PC-9 (cell line): ENCODE measurements around the gene CLRN2. TPM values are rescaled to one million over a fixed set of nuclear protein-coding genes. Genes with fewer than 3 reads are reported as not detected.

Experiments used
- BruUV-seq: library from RNA; stranded (reverse); fragments of 400-500 nt; replicated peaks from 2 replicates; lab custom pipeline; 2021; lab: Mats Ljungman, UMichigan
- CTCF ChIA-PET: fragments of 300-600 bp; sonication (Branson Sonifier 250); formaldehyde crosslinking; loops from one replicate; lab custom pipeline; 2022; ENCODE audit warnings: antibody characterized with exemption; lab: Charles Lee
- POLR2A ChIA-PET: fragments of 300-600 bp; sonication (Branson Sonifier 250); formaldehyde crosslinking; loops from one replicate; lab custom pipeline; 2022; ENCODE audit warnings: antibody characterized with exemption; ENCODE audit not compliant: unreplicated experiment; lab: Charles Lee
- DNase-seq, 2 experiments: peaks; one replicate each; pipeline versions ENCODE4 v3.0.0 to v3.0.0-alpha.2; 2015 to 2022; ENCODE audit warnings: mixed read lengths in 1 of 2
- H2AFZ ChIP-seq: fragments of 200-600 bp; sonication (generic); 2 replicates; pipeline ENCODE4 v1.8.1; 2017; ENCODE audit warnings: antibody characterized with exemption
- H3F3A ChIP-seq: fragments of 200-600 bp; sonication (generic); 2 replicates; pipeline ENCODE4 v1.8.1; 2017; ENCODE audit warnings: antibody characterized with exemption, mild to moderate bottlenecking, low read depth; ENCODE audit not compliant: insufficient read depth
- H3K27ac ChIP-seq: fragments of 200-600 bp; sonication (generic); 2 replicates; pipeline ENCODE4 v1.6.1; 2016; ENCODE audit warnings: mixed run types
- H3K27me3 ChIP-seq: fragments of 200-600 bp; sonication (generic); 2 replicates; pipeline ENCODE4 v1.6.1; 2016; ENCODE audit warnings: low read depth, mixed run types; ENCODE audit not compliant: insufficient read depth
- H3K36me3 ChIP-seq: fragments of 200-600 bp; sonication (generic); 2 replicates; pipeline ENCODE4 v1.6.1; 2016; ENCODE audit warnings: low read depth, mixed run types
- H3K4me1 ChIP-seq: fragments of 200-600 bp; sonication (generic); replicated peaks from 2 replicates; pipeline ENCODE4 v1.6.1; 2016; ENCODE audit warnings: mixed run types; ENCODE audit not compliant: insufficient read depth
- H3K4me2 ChIP-seq: fragments of 200-600 bp; sonication (generic); 2 replicates; pipeline ENCODE4 v1.6.1; 2017; ENCODE audit warnings: mixed run types
- H3K4me3 ChIP-seq: fragments of 200-600 bp; sonication (generic); 2 replicates; pipeline ENCODE4 v1.6.1; 2016; ENCODE audit warnings: mixed run types
- H3K79me2 ChIP-seq: fragments of 200-600 bp; sonication (generic); 2 replicates; pipeline ENCODE4 v1.6.1; 2017; ENCODE audit warnings: low read depth, mixed run types
- H3K9me2 ChIP-seq: fragments of 200-600 bp; sonication (generic); 2 replicates; pipeline ENCODE4 v1.8.1; 2017; ENCODE audit warnings: mild to moderate bottlenecking; ENCODE audit not compliant: insufficient read depth
- H3K9me3 ChIP-seq: fragments of 200-600 bp; sonication (generic); 2 replicates; pipeline ENCODE4 v1.8.1; 2016; ENCODE audit warnings: low read depth; ENCODE audit not compliant: insufficient read depth
- H4K20me1 ChIP-seq: fragments of 200-600 bp; sonication (generic); 2 replicates; pipeline ENCODE4 v1.8.1; 2017; ENCODE audit not compliant: insufficient read depth
- CTCF ChIP-seq: fragments of 200-600 bp; sonication (generic); conservative IDR thresholded peaks from 2 replicates; pipeline ENCODE4 v1.6.1; 2017; ENCODE audit warnings: mixed run types, antibody characterized with exemption, mild to moderate bottlenecking, moderate library complexity
- EZH2 ChIP-seq: fragments of 200-600 bp; sonication (generic); IDR thresholded peaks from 2 replicates; pipeline ENCODE4 v1.8.0; 2017; ENCODE audit warnings: antibody characterized with exemption, low read depth
- intact Hi-C: fragments of 100-400 bp; cut with micrococcal nuclease; formaldehyde crosslinking; loops from one replicate; pipeline ENCODE4 v1.10.0; 2022; ENCODE audit not compliant: unreplicated experiment
- total RNA-seq: library from RNA; stranded (reverse); gene quantifications from 2 replicates; pipeline ENCODE4 v1.2.3, GENCODE V29; 2021

CLRN2 gene
- total RNA-seq, 1 experiment from 2014 or later = not detected

DNA sequence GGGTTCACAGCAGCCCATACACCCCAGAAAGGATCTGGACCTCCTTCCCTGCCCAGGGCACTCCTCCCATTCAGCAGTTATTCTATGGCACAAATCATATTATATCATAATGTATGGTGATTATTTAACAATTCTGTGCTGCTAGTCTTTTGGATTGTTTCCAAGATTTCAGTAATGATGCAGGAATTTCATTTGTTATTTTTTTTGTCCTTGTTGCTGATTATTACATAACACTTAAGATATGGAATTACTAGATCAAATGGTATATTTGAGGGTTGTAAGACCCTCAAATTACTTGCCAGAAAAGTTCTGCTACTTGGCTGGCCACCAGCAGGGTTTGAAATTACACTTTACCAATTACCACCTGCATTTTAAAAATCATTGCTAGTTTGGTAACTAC, 39.5 kb upstream of the CLRN2 start:
- H3K4me2 ChIP-seq = no peak overlapping the region
- CTCF ChIA-PET = no interaction called here
- no peaks in the 10 kb centered on the region for H3K9me3 ChIP-seq
- H3K27ac ChIP-seq = no peak overlapping the region
- H3K79me2 ChIP-seq = no peaks in the 10 kb centered on the region
- no peaks in the 10 kb centered on the region for H3F3A ChIP-seq
- no peaks in the 10 kb centered on the region for H3K27me3 ChIP-seq
- no peak for TF ChIP-seq EZH2
- no peak for TF ChIP-seq CTCF
- DNase-seq = no peak
- H3K4me3 ChIP-seq = no peak overlapping the region
- H2AFZ ChIP-seq = no peak overlapping the region
- H3K4me1 ChIP-seq = no peaks in the 10 kb centered on the region
- POLR2A ChIA-PET = interaction anchor here (0.6 kb wide), 1 partner anchor 1978 kb away, joined by 5 read pairs; no protein-coding TSS in a partner anchor
- no peaks in the 10 kb centered on the region for H4K20me1 ChIP-seq
- intact Hi-C loops = loop anchor here (10.0 kb wide), 1 partner anchor 1181 kb away; no protein-coding TSS in a partner anchor
- no TSS peak for BruUV-seq
- no peaks in the 10 kb centered on the region for H3K36me3 ChIP-seq
- H3K9me2 ChIP-seq = no peaks in the 10 kb centered on the region

- DNase-seq = no peak
- no peaks in the 10 kb centered on the region for H3K36me3 ChIP-seq
- ChIA-PET POLR2A (no interaction called here), CTCF (no interaction called here)
- no peaks in the 10 kb centered on the region for H4K20me1 ChIP-seq
- H3K4me1 ChIP-seq = no peaks in the 10 kb centered on the region
- no peaks in the 10 kb centered on the region for H3K9me2 ChIP-seq
- no peaks in the 10 kb centered on the region for H3F3A ChIP-seq
- intact Hi-C loops = loop anchor here (10.0 kb wide), 1 partner anchor 1182 kb away; no protein-coding TSS in a partner anchor
- H3K27ac ChIP-seq = no peak overlapping the region
- no peak overlapping the region for H3K4me3 ChIP-seq
- TF ChIP-seq EZH2 (no peak), CTCF (no peak)
- H3K9me3 ChIP-seq = no peaks in the 10 kb centered on the region
- H2AFZ ChIP-seq = no peak overlapping the region
- H3K4me2 ChIP-seq = no peak overlapping the region
- no peaks in the 10 kb centered on the region for H3K79me2 ChIP-seq
- BruUV-seq = no TSS peak
- no peaks in the 10 kb centered on the region for H3K27me3 ChIP-seq
Measured at GRCh38 chr4:17476853-17477252, 38.1 kb upstream of the CLRN2 start.

DNA sequence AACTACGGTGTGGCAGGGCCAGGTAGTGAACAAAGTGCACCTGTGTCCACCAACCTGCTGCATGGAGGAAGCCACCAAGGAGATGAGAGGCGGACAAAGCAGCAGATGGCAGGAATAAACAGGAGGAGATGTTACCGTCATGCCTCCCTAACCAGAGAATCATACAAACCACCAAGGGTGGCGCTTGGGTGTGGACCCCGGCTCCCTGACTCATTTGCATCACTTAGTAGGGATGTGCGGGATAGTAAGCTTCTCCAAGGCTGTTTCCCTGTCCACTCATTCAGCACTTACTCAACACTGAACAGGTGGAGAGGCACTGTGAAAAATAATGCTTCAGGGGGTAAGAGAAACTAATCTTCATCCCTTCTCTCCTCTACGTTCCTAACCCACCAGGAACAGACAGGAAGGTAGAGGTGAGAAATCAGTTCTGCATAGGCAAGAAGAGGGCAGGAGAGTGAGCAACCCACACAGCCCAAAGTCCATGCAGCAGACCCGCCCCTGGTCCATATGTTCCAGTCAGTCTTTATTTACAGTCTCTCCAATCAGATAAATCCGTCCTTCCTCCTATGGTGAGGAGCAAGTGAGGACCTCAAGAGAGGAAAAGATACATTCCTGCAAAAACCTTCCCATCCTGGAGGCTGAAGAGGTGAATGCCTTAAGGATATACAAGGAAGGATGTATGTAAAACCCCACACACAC, 37.0 kb upstream of the CLRN2 start:
- TF ChIP-seq CTCF = no peak
- no peak for TF ChIP-seq EZH2
- no peak for DNase-seq
- no peaks in the 10 kb centered on the region for H3K9me3 ChIP-seq
- ChIA-PET CTCF (no interaction called here), POLR2A (no interaction called here)
- no peaks in the 10 kb centered on the region for H3F3A ChIP-seq
- no peak overlapping the region for H3K27ac ChIP-seq
- no peak overlapping the region for H3K4me2 ChIP-seq
- no peak overlapping the region for H3K4me3 ChIP-seq
- intact Hi-C loops = loop anchor here (10.0 kb wide), 1 partner anchor 1183 kb away; no protein-coding TSS in a partner anchor
- no peaks in the 10 kb centered on the region for H3K36me3 ChIP-seq
- H3K27me3 ChIP-seq = no peaks in the 10 kb centered on the region
- BruUV-seq = no TSS peak
- H4K20me1 ChIP-seq = no peaks in the 10 kb centered on the region
- H3K9me2 ChIP-seq = no peaks in the 10 kb centered on the region
- H3K79me2 ChIP-seq = no peaks in the 10 kb centered on the region
- no peak overlapping the region for H2AFZ ChIP-seq
- H3K4me1 ChIP-seq = no peaks in the 10 kb centered on the region
